Testis (tissue), 3 donors: ENCODE results near the gene DMC1. TPM values are rescaled to one million over a fixed set of nuclear protein-coding genes. Genes with fewer than 3 reads are reported as not detected.

ENCODE experiments used
- DNase-seq: peaks from one replicate; pipeline ENCODE4 v3.0.0-alpha.2; 2019
- H3K27ac ChIP-seq, 2 donors: fragments of 200-600 bp; sonication (generic); one replicate each; pipeline ENCODE4 v1.5.1; 2019
- H3K27me3 ChIP-seq: fragments of 200-600 bp; sonication (generic); one replicate; pipeline ENCODE4 v1.5.1; 2019
- H3K36me3 ChIP-seq: fragments of 200-600 bp; sonication (generic); one replicate; pipeline ENCODE4 v1.5.1; 2017; ENCODE audit warnings: low read depth; ENCODE audit errors: missing control alignments
- H3K4me1 ChIP-seq: fragments of 200-600 bp; sonication (generic); one replicate; pipeline ENCODE4 v1.5.1; 2019
- H3K4me3 ChIP-seq, 2 donors: fragments of 200-600 bp; sonication (generic); one replicate each; pipeline ENCODE4 v1.5.1; 2017 to 2019
- H3K9me3 ChIP-seq: fragments of 200-600 bp; sonication (generic); one replicate; pipeline ENCODE4 v1.5.1; 2017
- POLR2A ChIP-seq: fragments of 450-650 bp; IDR thresholded peaks from one replicate; pipeline ENCODE4 v1.6.1; 2017; ENCODE audit warnings: antibody characterized with exemption, mild to moderate bottlenecking, moderate library complexity
- WGBS, 2 donors: methylation state at CpG; one replicate each; pipeline ENCODE4 v1.1.5; 2018; 5-methylcytosine and 5-hydroxymethylcytosine counted together
- intact Hi-C: fragments of 100-400 bp; cut with DNase I; formaldehyde crosslinking; loops from one replicate; pipeline ENCODE4 v1.15.1; 2023; ENCODE audit warnings: low total_unique reads
- polyA plus RNA-seq: library from polyadenylated mRNA; stranded (reverse); fragments of 350-450 nt; fragmentation: Illumina TruSeq; extraction: RNeasy Lipid Tissue Mini Kit (QIAGEN cat#74804); gene quantifications from one replicate; pipeline ENCODE4 v1.2.3, GENCODE V29; 2014; ENCODE audit warnings: low read depth, low replicate concordance; ENCODE audit not compliant: insufficient read depth
- total RNA-seq, 2 donors: library from RNA; depleted of rRNA; stranded (reverse); fragments of >200 nt; gene quantifications; one replicate each; pipeline ENCODE4 v1.2.3, GENCODE V29; 2016
- TF ChIP-seq, protein P1 (sequence below), 3 experiments: fragments of 450-650 bp in 2 of 3; fragments of 200-600 bp in 1 of 3; sonication (generic) in 1 of 3; IDR thresholded peaks; one replicate each; pipeline ENCODE4 v1.5.1; 2016 to 2019; ENCODE audit warnings: antibody characterized with exemption in 3 of 3, mild to moderate bottlenecking in 2 of 3, moderate library complexity in 1 of 3

The DMC1 gene
- total and polyA plus RNA-seq, 3 donors from 2014 or later, result 8.9 to 18.3 (median 17.6) TPM

DNA sequence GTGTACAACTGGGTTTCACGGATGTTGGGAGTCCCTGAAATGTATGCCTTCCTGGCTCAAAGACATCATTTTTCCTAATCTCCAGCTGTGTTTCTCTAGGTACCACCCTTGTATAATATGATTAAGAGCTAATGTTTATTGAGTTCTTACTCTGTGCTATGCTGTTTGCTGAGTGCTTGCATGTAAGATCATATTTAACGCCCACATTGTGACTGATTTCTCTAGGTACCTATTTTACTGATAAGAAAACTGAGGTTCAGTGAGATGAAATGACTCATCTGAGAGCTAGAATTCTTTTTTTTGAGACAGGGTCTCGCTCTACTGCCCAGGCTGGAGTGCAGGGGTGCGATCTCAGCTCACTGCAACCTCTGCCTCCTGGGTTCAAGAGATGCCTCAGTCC is 43.6 kb upstream of the DMC1 start:
- WGBS, 2 donors, result 91 to 100% methylated on average over 4 of the region's 4 CpGs

DNA sequence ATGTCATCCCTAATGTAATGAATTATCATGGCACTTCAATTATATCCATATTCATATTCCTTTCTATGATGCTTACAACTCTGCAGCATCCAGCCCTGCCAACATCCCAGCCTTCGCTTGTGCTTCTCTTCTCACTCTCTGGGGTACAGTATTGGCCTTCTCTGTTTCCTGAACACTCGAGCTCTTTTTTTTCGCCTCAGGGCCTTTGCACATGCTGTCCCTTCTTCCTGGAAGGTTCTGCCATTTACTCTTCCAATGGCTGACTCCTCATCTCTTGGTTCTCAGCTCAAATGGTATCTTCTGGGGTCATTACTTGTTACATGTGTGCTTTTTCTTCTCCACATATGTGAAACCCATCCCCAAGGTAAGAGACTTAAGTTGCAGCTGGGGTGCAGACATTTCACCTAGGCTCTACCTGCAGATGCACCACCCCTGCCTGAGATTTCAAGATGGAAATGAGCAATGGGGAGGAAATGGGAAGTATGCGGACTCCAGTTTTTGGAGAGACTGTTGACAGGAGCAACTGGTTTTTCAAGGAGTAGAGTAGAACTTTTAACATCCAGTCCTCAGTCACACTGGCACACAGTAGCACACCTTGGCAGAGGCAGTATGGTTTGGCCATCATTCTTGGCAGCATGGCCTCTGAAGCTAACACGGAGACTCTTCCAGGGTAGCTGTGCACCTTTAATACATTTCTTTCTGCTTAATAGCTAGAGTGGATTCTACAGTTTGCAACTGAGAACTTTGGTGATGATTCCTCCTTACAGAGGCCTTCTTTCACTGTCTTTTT is 42.4 kb upstream of the DMC1 start:
- H3K36me3 ChIP-seq, result no peaks in the 10 kb centered on the region
- 92 to 97% methylated on average over 5 of the region's 5 CpGs for WGBS, 2 donors

More for the DNA sequence above, 43.6 kb upstream of the DMC1 start:
- intact Hi-C loops, result no loop called here
- H3K9me3 ChIP-seq, result no peaks in the 10 kb centered on the region
- no peaks in the 10 kb centered on the region for H3K36me3 ChIP-seq
- no peaks in the 10 kb centered on the region for H3K4me1 ChIP-seq
- no peak overlapping the region for H3K27ac ChIP-seq
- no peak for DNase-seq
- no peak for TF ChIP-seq POLR2A
- TF ChIP-seq, protein P1, sequence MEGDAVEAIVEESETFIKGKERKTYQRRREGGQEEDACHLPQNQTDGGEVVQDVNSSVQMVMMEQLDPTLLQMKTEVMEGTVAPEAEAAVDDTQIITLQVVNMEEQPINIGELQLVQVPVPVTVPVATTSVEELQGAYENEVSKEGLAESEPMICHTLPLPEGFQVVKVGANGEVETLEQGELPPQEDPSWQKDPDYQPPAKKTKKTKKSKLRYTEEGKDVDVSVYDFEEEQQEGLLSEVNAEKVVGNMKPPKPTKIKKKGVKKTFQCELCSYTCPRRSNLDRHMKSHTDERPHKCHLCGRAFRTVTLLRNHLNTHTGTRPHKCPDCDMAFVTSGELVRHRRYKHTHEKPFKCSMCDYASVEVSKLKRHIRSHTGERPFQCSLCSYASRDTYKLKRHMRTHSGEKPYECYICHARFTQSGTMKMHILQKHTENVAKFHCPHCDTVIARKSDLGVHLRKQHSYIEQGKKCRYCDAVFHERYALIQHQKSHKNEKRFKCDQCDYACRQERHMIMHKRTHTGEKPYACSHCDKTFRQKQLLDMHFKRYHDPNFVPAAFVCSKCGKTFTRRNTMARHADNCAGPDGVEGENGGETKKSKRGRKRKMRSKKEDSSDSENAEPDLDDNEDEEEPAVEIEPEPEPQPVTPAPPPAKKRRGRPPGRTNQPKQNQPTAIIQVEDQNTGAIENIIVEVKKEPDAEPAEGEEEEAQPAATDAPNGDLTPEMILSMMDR (IDR thresholded peaks at IDR 0.05), result no peak
- no peak overlapping the region for H3K4me3 ChIP-seq
- no peaks in the 10 kb centered on the region for H3K27me3 ChIP-seq

DNA sequence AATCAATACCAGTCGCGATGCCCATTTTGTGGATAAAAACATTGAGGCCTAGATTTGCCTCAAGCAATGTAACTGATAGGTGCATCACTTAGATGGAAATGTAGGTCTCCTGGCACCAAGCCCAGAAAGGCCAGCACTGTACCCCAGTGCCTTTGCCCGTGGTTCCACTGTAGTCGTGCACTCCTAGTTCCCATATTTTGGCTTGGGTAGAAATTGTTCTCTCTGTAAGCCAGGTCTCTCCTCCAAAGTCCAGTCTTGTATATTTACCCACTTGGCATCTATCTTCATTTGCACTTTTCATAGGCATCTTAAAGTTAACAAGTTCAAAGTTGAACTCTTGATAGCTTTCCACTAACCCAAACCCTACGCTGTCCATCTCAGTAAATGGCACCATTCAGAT is 41.6 kb upstream of the DMC1 start:
- WGBS, 2 donors, result 92 to 97% methylated on average over 5 of the region's 5 CpGs
- intact Hi-C loops, result no loop called here

More for the DNA sequence above, 42.4 kb upstream of the DMC1 start:
- no peak for DNase-seq
- H3K27ac ChIP-seq, result no peak overlapping the region
- H3K4me1 ChIP-seq, result no peaks in the 10 kb centered on the region
- H3K4me3 ChIP-seq, result no peak overlapping the region
- TF ChIP-seq POLR2A, result no peak
- TF ChIP-seq, protein P1 (IDR thresholded peaks at IDR 0.05), result no peak
- intact Hi-C loops, result no loop called here
- no peaks in the 10 kb centered on the region for H3K27me3 ChIP-seq
- H3K9me3 ChIP-seq, result no peaks in the 10 kb centered on the region

DNA sequence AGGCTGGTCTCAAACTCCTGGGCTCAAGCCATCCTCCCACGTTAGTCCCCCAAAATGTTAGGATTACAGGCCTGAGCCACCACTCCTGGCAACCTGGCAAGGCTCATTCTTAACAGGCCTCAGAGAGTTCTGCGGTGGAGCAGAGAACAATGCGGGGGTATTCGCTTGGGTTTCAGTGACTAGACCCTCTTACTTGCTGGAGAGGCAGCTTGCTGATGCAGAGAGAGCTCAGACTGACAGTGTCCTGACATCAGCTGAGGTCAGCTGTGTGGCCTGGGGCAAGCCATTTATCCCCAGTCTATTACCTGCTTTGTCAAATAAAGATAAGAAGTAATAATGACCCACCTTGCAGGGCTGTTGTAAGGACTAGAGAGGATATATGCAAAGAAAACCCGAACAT is 40.3 kb upstream of the DMC1 start:
- no peak overlapping the region for H3K4me3 ChIP-seq
- H3K9me3 ChIP-seq, result no peaks in the 10 kb centered on the region
- H3K36me3 ChIP-seq, result no peaks in the 10 kb centered on the region
- no peak for DNase-seq
- WGBS, 2 donors, result 95 to 97% methylated on average over 4 to 5 of the region's 5 CpGs
- intact Hi-C loops, result no loop called here
- no peak overlapping the region for H3K27ac ChIP-seq
- H3K27me3 ChIP-seq, result no peaks in the 10 kb centered on the region
- no peaks in the 10 kb centered on the region for H3K4me1 ChIP-seq
- TF ChIP-seq POLR2A, result no peak
- TF ChIP-seq, protein P1 (IDR thresholded peaks at IDR 0.05), result no peak

More for the DNA sequence above, 41.6 kb upstream of the DMC1 start:
- no peaks in the 10 kb centered on the region for H3K27me3 ChIP-seq
- H3K4me3 ChIP-seq, result no peak overlapping the region
- DNase-seq, result no peak
- TF ChIP-seq POLR2A, result no peak
- TF ChIP-seq, protein P1 (IDR thresholded peaks at IDR 0.05), result no peak
- no peak overlapping the region for H3K27ac ChIP-seq
- no peaks in the 10 kb centered on the region for H3K36me3 ChIP-seq
- H3K4me1 ChIP-seq, result no peaks in the 10 kb centered on the region
- H3K9me3 ChIP-seq, result no peaks in the 10 kb centered on the region
